ENCODE data around the gene CACNA1E.

CACNA1E gene

DNA sequence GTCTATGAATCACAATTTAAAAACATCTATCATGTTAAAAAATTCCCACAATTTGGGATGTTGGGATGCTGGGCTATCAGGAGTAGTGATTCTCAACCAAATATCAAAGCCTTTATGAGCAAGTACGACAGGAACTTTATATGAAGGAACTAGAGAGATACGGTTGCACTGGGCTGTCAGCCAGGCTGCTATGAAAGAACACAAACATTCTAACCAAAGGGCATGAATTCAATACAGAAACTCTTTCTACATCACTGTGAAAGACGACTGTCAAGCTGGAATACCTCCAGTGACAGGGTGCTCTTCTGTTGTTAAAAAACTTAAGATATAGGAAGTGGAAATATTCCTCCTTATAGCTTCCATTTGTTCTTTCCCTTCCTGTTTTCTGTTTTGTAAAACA, 9.8 kb downstream of the CACNA1E start:
- DNase-seq (ENCODE audit: low read depth), result no peak
- no peak overlapping the region for H3K4me3 ChIP-seq (ENCODE audit: low read depth, low read length)
- TF ChIP-seq, protein P1, sequence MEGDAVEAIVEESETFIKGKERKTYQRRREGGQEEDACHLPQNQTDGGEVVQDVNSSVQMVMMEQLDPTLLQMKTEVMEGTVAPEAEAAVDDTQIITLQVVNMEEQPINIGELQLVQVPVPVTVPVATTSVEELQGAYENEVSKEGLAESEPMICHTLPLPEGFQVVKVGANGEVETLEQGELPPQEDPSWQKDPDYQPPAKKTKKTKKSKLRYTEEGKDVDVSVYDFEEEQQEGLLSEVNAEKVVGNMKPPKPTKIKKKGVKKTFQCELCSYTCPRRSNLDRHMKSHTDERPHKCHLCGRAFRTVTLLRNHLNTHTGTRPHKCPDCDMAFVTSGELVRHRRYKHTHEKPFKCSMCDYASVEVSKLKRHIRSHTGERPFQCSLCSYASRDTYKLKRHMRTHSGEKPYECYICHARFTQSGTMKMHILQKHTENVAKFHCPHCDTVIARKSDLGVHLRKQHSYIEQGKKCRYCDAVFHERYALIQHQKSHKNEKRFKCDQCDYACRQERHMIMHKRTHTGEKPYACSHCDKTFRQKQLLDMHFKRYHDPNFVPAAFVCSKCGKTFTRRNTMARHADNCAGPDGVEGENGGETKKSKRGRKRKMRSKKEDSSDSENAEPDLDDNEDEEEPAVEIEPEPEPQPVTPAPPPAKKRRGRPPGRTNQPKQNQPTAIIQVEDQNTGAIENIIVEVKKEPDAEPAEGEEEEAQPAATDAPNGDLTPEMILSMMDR (IDR thresholded peaks at IDR 0.05; ENCODE audit: low read depth, low read length), result no peak
- TF ChIP-seq, protein P2, sequence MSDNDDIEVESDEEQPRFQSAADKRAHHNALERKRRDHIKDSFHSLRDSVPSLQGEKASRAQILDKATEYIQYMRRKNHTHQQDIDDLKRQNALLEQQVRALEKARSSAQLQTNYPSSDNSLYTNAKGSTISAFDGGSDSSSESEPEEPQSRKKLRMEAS (IDR thresholded peaks at IDR 0.05; ENCODE audit: low read depth, low read length), result no peak
- no peak for TF ChIP-seq POLR2A (IDR thresholded peaks at IDR 0.05; ENCODE audit: extremely low read depth, insufficient read length)
- TF ChIP-seq MYC (IDR thresholded peaks at IDR 0.05; ENCODE audit: low read depth, low read length), result no peak

DNA sequence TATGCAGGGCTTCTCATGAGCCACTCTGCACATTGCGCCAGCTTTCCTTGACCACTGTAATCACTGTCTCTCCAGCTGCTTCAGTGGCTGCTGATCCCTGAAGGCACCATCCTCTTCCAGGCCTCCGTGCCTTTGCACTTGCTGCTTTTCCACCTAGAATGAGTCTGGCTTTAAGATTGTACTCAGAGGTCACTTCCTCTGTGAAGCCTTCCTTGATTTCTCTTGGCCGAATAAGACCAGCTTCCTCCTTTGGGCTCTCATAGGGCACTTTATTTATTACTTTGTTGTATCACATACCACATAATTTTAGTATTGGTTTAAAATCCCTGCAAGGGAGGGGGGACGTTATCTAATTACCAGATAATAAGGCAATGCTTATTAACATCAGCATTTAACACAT, 10.6 kb downstream of the CACNA1E start:
- TF ChIP-seq, protein P1 (IDR thresholded peaks at IDR 0.05; ENCODE audit: low read depth, low read length), result no peak
- TF ChIP-seq, protein P2 (IDR thresholded peaks at IDR 0.05; ENCODE audit: low read depth, low read length), result no peak
- TF ChIP-seq POLR2A (IDR thresholded peaks at IDR 0.05; ENCODE audit: extremely low read depth, insufficient read length) (no peak), MYC (IDR thresholded peaks at IDR 0.05; ENCODE audit: low read depth, low read length) (no peak)
- no peak for DNase-seq (ENCODE audit: low read depth)
- H3K4me3 ChIP-seq (ENCODE audit: low read depth, low read length), result no peak overlapping the region

DNA sequence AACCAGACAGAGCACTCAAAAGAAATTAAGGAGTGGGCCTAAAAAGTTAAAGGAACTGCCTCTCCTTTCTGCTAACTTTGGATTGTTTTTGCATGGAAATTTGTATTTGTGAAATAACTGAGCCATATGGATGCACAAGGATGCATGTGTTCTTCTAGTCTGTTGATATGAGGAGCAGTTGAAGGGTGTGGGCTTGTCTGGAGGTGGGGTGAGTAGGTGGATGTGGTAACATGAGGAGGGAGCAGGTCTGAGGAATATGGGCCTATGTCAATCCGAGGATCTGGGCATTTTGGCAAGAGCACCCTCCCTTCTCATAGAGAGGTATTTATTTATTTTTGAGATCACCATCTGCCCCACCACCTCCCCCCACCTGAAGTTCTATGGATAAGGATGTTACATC, 13.4 kb downstream of the CACNA1E start:
- TF ChIP-seq, protein P1 (IDR thresholded peaks at IDR 0.05; ENCODE audit: low read depth, low read length), result no peak
- TF ChIP-seq, protein P2 (IDR thresholded peaks at IDR 0.05; ENCODE audit: low read depth, low read length), result no peak
- no peak for TF ChIP-seq POLR2A (IDR thresholded peaks at IDR 0.05; ENCODE audit: extremely low read depth, insufficient read length)
- no peak for TF ChIP-seq MYC (IDR thresholded peaks at IDR 0.05; ENCODE audit: low read depth, low read length)
- no peak for DNase-seq (ENCODE audit: low read depth)
- no peak overlapping the region for H3K4me3 ChIP-seq (ENCODE audit: low read depth, low read length)

DNA sequence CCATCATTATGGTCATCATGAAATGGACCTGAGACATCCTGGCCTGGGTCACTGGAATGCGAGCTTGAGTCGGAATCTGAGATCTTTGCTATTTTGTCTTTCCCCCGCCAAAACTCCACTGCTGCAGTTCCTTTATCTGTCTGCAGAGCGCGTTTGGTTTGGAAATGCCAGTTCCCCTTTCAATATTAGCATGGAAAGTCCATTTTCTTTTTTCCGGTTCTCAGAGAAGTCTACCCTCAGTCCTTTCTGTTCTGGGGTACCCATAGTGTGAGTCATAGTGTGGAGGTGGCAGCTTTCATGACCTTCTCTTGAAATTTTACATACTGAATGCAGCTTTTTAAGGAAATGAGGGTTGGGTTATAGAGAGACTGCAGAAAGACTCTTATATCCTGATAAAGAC, 14.6 kb downstream of the CACNA1E start:
- DNase-seq (ENCODE audit: low read depth), result no peak
- no peak for TF ChIP-seq POLR2A (IDR thresholded peaks at IDR 0.05; ENCODE audit: extremely low read depth, insufficient read length)
- TF ChIP-seq, protein P1 (IDR thresholded peaks at IDR 0.05; ENCODE audit: low read depth, low read length), result no peak
- TF ChIP-seq MYC (IDR thresholded peaks at IDR 0.05; ENCODE audit: low read depth, low read length), result no peak
- TF ChIP-seq, protein P2 (IDR thresholded peaks at IDR 0.05; ENCODE audit: low read depth, low read length), result no peak
- no peak overlapping the region for H3K4me3 ChIP-seq (ENCODE audit: low read depth, low read length)

DNA sequence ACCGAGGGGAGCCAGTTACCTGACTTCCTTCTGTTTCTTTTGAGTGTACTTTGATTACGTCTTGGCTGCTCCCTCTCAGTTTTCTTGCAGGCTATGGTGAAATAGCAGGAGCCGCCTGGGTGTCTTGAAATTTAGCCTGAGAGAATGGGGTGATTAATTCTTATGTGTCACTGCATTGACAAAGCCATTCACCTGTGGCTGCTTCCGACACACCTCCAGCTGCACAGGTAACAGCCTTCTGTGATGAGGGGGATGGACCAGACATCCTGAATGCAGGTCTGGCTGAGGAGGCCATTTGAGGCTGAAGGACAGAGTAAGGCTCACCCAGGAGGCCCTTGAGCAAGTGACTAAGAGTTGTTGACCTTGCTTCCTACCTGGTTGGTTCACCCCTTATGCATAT, 16.5 kb downstream of the CACNA1E start:
- H3K4me3 ChIP-seq (ENCODE audit: low read depth, low read length), result no peak overlapping the region
- TF ChIP-seq, protein P1 (IDR thresholded peaks at IDR 0.05; ENCODE audit: low read depth, low read length), result no peak
- TF ChIP-seq MYC (IDR thresholded peaks at IDR 0.05; ENCODE audit: low read depth, low read length) (no peak), POLR2A (IDR thresholded peaks at IDR 0.05; ENCODE audit: extremely low read depth, insufficient read length) (no peak)
- TF ChIP-seq, protein P2 (IDR thresholded peaks at IDR 0.05; ENCODE audit: low read depth, low read length), result no peak
- no peak for DNase-seq (ENCODE audit: low read depth)

DNA sequence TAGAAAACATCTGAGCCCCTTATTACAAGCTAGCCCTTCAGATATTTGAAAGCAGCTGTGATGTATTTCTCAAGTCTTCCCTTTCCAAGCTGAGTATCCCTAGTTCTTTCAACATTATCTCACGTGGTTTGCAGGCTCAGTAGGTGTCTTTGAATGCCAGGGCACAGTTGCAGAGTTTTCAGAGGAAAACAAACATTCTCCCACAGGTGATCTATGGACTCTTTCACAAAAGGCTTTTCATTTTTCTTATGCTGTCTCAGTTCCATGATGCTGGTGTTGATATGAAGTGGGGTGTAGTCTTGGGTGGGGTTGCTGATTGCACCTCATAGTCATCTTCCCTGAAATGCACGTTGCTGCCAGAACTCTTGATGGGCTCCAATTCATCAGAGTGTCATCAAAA, 17.3 kb downstream of the CACNA1E start:
- no peak overlapping the region for H3K4me3 ChIP-seq (ENCODE audit: low read depth, low read length)
- TF ChIP-seq, protein P2 (IDR thresholded peaks at IDR 0.05; ENCODE audit: low read depth, low read length), result no peak
- no peak for TF ChIP-seq MYC (IDR thresholded peaks at IDR 0.05; ENCODE audit: low read depth, low read length)
- TF ChIP-seq POLR2A (IDR thresholded peaks at IDR 0.05; ENCODE audit: extremely low read depth, insufficient read length), result no peak
- TF ChIP-seq, protein P1 (IDR thresholded peaks at IDR 0.05; ENCODE audit: low read depth, low read length), result no peak
- DNase-seq (ENCODE audit: low read depth), result no peak
